Hepatocyte (in vitro differentiated cells): Measurements from ENCODE around the gene TRIM52.

Experiments used
- EZH2phosphoT487 ChIP-seq: fragments of 200-600 bp; sonication (generic); IDR thresholded peaks from one replicate; pipeline ENCODE4 v1.6.1; 2018; ENCODE audit warnings: antibody characterized with exemption, mild to moderate bottlenecking, low read depth, moderate library complexity; ENCODE audit not compliant: unreplicated experiment, severe bottlenecking
- TF ChIP-seq, protein P1 (sequence below): fragments of 200-600 bp; sonication (generic); IDR thresholded peaks from 2 replicates; pipeline ENCODE4 v1.5.1; 2016; ENCODE audit warnings: antibody characterized with exemption, mild to moderate bottlenecking; ENCODE audit not compliant: poor library complexity

GRCh38 chr5:181222630-181223057 is 38.3 kb downstream of the TRIM52 start:
- TF ChIP-seq, protein P1, sequence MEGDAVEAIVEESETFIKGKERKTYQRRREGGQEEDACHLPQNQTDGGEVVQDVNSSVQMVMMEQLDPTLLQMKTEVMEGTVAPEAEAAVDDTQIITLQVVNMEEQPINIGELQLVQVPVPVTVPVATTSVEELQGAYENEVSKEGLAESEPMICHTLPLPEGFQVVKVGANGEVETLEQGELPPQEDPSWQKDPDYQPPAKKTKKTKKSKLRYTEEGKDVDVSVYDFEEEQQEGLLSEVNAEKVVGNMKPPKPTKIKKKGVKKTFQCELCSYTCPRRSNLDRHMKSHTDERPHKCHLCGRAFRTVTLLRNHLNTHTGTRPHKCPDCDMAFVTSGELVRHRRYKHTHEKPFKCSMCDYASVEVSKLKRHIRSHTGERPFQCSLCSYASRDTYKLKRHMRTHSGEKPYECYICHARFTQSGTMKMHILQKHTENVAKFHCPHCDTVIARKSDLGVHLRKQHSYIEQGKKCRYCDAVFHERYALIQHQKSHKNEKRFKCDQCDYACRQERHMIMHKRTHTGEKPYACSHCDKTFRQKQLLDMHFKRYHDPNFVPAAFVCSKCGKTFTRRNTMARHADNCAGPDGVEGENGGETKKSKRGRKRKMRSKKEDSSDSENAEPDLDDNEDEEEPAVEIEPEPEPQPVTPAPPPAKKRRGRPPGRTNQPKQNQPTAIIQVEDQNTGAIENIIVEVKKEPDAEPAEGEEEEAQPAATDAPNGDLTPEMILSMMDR, result peak; percentile 11
- TF ChIP-seq EZH2phosphoT487, result no peak
